Measurements from ENCODE around the gene CARS2.
A peak's percentile ranks its signal among the peaks of the same experiment; 100 is the strongest.

CARS2 gene

DNA sequence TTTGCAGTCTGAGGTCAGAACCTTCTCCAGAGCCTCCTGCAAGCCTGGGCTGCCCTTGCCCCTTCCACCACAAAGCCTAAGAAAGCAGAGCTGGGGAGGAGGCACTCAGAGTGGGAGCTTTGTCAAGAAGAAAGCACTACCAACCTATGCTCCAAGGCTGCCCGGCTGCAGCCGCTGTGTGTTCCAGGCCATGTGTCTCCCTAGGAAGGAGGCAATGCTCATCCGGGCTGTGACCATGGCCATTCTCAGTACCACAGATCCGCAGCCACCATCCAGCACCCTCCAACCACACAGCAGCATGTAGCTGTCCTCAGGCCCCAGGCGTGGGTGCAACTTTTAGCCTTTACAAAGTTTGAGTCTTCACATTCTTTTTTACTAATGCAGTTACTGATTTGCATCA lies 22.0 kb downstream of the CARS2 start:
- Histone ChIP-seq H3K9me3 (ENCODE audit: insufficient read depth, low read depth, low read length) (no peaks in the 10 kb centered on the region), H3K36me3 (ENCODE audit: control insufficient read depth in 1 of 2, insufficient read depth in 2 of 2, low read length in 2 of 2) (peaks cover 41 to 53% of the 10 kb centered on the region in 2 experiments), H4K8ac (ENCODE audit: low read depth, low read length) (no peak overlapping the region), H4K91ac (ENCODE audit: low read depth, low read length) (no peak overlapping the region), H3K79me1 (ENCODE audit: low read length) (no peaks in the 10 kb centered on the region), H2BK12ac (ENCODE audit: low read length) (no peak overlapping the region), H3K79me2 (ENCODE audit: control insufficient read depth, insufficient read depth, low read length, poor library complexity) (no peaks in the 10 kb centered on the region), H3K4me2 (ENCODE audit: low read length) (no peak overlapping the region), H3K23ac (ENCODE audit: low read length) (no peak overlapping the region), H3K4me3 (ENCODE audit: low read depth, low read length) (peak overlapping the region; percentile 8), H4K12ac (ENCODE audit: low read depth, low read length) (no peak overlapping the region), H2AFZ (ENCODE audit: insufficient read depth, low read length, poor library complexity) (no peak overlapping the region), H2AK5ac (ENCODE audit: low read length) (no peak overlapping the region), H3K27ac (ENCODE audit: low read depth, low read length) (no peak overlapping the region), H3K4me1 (ENCODE audit: control insufficient read depth in 1 of 2, insufficient read depth in 2 of 2, low read length in 2 of 2) (no peaks in the 10 kb centered on the region), H2BK5ac (ENCODE audit: low read depth, low read length, poor library complexity) (no peak overlapping the region), H3K14ac (ENCODE audit: low read length) (no peak overlapping the region), H3K27me3 (ENCODE audit: insufficient read depth, low read length) (no peaks in the 10 kb centered on the region), H3K4ac (ENCODE audit: low read depth, low read length) (no peak overlapping the region), H3K9ac (ENCODE audit: low read length) (no peak overlapping the region), H3K18ac (ENCODE audit: low read length) (no peak overlapping the region), H2BK120ac (ENCODE audit: insufficient read depth, low read length, poor library complexity) (no peak overlapping the region)
- WGBS (ENCODE audit: extremely low coverage, insufficient coverage, insufficient read length) = no CpG with 5 or more reads among the region's 5 CpGs
- no peak for DNase-seq

DNA sequence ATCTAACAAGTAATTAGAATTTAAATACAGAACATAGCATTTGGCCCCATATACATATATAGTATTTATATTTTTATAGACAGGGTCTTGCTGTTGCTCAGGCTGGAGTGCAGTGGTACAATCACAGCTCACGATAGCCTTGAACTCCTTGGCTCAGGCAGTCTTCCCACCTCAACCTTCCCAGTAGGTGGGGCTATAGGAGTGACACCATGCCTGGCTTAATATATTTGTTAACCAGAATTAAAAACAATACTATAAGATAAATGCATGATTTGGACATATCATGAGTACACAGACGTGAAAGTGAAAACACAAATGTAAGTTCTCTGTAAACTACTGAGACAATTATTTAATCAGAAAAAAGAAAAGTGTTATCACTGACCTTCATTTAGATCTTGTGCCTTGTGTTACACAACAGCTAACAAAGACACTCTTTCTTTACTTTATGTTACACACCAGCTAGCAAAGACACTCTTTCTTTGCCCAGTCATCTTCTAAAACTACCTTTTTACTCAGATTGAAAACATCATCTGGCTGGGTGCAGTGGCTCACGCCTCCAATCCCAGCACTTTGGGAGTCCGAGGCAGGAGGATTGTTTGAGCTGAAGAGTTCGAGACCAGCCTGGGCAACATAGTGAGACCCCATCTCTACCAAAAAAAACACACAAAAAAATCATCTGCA lies 22.6 kb downstream of the CARS2 start:
- Histone ChIP-seq H2BK12ac (ENCODE audit: low read length) (no peak overlapping the region), H2BK5ac (ENCODE audit: low read depth, low read length, poor library complexity) (no peak overlapping the region), H2AFZ (ENCODE audit: insufficient read depth, low read length, poor library complexity) (no peak overlapping the region), H3K23ac (ENCODE audit: low read length) (no peak overlapping the region), H3K14ac (ENCODE audit: low read length) (no peak overlapping the region), H2AK5ac (ENCODE audit: low read length) (no peak overlapping the region), H3K27me3 (ENCODE audit: insufficient read depth, low read length) (no peaks in the 10 kb centered on the region), H4K91ac (ENCODE audit: low read depth, low read length) (no peak overlapping the region), H3K36me3 (ENCODE audit: control insufficient read depth in 1 of 2, insufficient read depth in 2 of 2, low read length in 2 of 2) (peaks cover 45 to 58% of the 10 kb centered on the region in 2 experiments), H3K79me2 (ENCODE audit: control insufficient read depth, insufficient read depth, low read length, poor library complexity) (no peaks in the 10 kb centered on the region), H2BK120ac (ENCODE audit: insufficient read depth, low read length, poor library complexity) (no peak overlapping the region), H4K12ac (ENCODE audit: low read depth, low read length) (no peak overlapping the region), H3K4me3 (ENCODE audit: low read depth, low read length) (no peak overlapping the region), H3K27ac (ENCODE audit: low read depth, low read length) (no peak overlapping the region), H3K4me2 (ENCODE audit: low read length) (no peak overlapping the region), H3K9ac (ENCODE audit: low read length) (no peak overlapping the region), H3K18ac (ENCODE audit: low read length) (no peak overlapping the region), H3K9me3 (ENCODE audit: insufficient read depth, low read depth, low read length) (no peaks in the 10 kb centered on the region), H4K8ac (ENCODE audit: low read depth, low read length) (no peak overlapping the region), H3K4me1 (ENCODE audit: control insufficient read depth in 1 of 2, insufficient read depth in 2 of 2, low read length in 2 of 2) (no peaks in the 10 kb centered on the region), H3K79me1 (ENCODE audit: low read length) (no peaks in the 10 kb centered on the region), H3K4ac (ENCODE audit: low read depth, low read length) (no peak overlapping the region)
- no CpG with 5 or more reads among the region's 5 CpGs for WGBS (ENCODE audit: extremely low coverage, insufficient coverage, insufficient read length)
- peak in 1 of 2 donors; percentile 49 for DNase-seq

DNA sequence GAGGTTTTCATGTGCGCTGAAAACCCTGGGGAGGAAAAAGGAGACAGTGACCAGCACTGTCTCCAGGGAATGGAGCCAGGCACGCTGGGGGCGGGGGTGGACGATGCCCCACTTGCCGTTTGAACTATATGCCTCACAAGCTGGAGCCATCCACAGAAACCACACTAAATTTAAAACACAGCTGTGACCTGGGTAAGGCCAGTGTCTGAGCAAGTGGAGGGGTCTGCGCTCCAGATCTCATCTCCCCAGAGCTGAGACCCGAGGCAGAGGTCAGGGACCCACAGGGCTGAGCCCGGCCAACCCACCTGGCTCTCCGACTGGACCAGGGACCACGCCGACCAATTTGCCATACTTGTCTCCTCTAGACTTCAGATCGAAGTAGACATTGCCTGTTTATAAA lies 23.2 kb downstream of the CARS2 start:
- Histone ChIP-seq H3K14ac (ENCODE audit: low read length) (no peak overlapping the region), H2BK120ac (ENCODE audit: insufficient read depth, low read length, poor library complexity) (no peak overlapping the region), H3K18ac (ENCODE audit: low read length) (no peak overlapping the region), H2BK5ac (ENCODE audit: low read depth, low read length, poor library complexity) (no peak overlapping the region), H3K79me2 (ENCODE audit: control insufficient read depth, insufficient read depth, low read length, poor library complexity) (no peaks in the 10 kb centered on the region), H2AK5ac (ENCODE audit: low read length) (no peak overlapping the region), H3K4me2 (ENCODE audit: low read length) (no peak overlapping the region), H3K36me3 (ENCODE audit: control insufficient read depth in 1 of 2, insufficient read depth in 2 of 2, low read length in 2 of 2) (peaks cover 42 to 58% of the 10 kb centered on the region in 2 experiments), H3K4me1 (ENCODE audit: control insufficient read depth in 1 of 2, insufficient read depth in 2 of 2, low read length in 2 of 2) (no peaks in the 10 kb centered on the region), H3K4ac (ENCODE audit: low read depth, low read length) (no peak overlapping the region), H2AFZ (ENCODE audit: insufficient read depth, low read length, poor library complexity) (no peak overlapping the region), H3K4me3 (ENCODE audit: low read depth, low read length) (no peak overlapping the region), H3K9ac (ENCODE audit: low read length) (no peak overlapping the region), H2BK12ac (ENCODE audit: low read length) (no peak overlapping the region), H3K27ac (ENCODE audit: low read depth, low read length) (no peak overlapping the region), H3K23ac (ENCODE audit: low read length) (no peak overlapping the region), H4K91ac (ENCODE audit: low read depth, low read length) (no peak overlapping the region), H3K9me3 (ENCODE audit: insufficient read depth, low read depth, low read length) (no peaks in the 10 kb centered on the region), H4K8ac (ENCODE audit: low read depth, low read length) (no peak overlapping the region), H4K12ac (ENCODE audit: low read depth, low read length) (no peak overlapping the region), H3K27me3 (ENCODE audit: insufficient read depth, low read length) (no peaks in the 10 kb centered on the region), H3K79me1 (ENCODE audit: low read length) (no peaks in the 10 kb centered on the region)
- no peak for DNase-seq
- WGBS (ENCODE audit: extremely low coverage, insufficient coverage, insufficient read length) = no CpG with 5 or more reads among the region's 12 CpGs

DNA sequence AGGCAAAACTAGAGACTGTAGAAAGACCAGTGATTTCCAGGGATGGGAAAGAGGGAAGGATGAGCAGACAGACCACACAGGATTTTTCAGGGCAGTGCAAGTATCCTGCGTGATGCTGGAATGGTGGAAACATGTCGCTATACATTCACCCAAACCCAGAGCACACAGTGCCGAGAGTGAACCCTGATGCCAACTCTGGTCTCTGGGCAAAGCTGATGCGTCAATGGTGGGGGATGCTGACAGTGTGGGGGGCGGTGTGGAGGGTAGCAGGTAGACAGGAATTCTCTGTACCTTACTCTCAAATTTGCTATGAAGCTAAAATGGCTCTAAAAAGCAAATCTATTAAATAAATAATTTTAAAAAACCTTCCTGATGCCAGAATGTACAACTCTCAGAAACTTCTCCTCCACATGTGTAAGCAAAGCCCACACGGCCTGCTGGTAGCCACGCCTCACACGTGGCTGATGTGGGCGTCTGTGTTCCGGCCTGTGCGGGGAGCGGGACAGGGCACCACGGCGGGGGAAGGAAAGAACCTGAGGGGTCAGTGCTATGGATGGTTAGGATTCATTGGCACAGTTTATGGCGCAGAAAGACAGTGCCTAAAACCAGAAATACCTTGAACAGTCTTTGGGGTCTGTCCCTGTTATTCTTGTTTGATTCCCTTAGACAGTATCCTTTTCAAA lies 23.9 kb downstream of the CARS2 start:
- H2AFZ ChIP-seq (ENCODE audit: insufficient read depth, low read length, poor library complexity) = no peak overlapping the region
- H3K9ac ChIP-seq (ENCODE audit: low read length) = no peak overlapping the region
- no peak overlapping the region for H3K23ac ChIP-seq (ENCODE audit: low read length)
- H3K4me3 ChIP-seq (ENCODE audit: low read depth, low read length) = no peak overlapping the region
- H3K36me3 ChIP-seq (ENCODE audit: control insufficient read depth in 1 of 2, insufficient read depth in 2 of 2, low read length in 2 of 2) = peaks cover 41 to 56% of the 10 kb centered on the region in 2 experiments
- no peak overlapping the region for H3K14ac ChIP-seq (ENCODE audit: low read length)
- no peak for DNase-seq
- WGBS (ENCODE audit: extremely low coverage, insufficient coverage, insufficient read length) = no CpG with 5 or more reads among the region's 15 CpGs
- no peak overlapping the region for H3K27ac ChIP-seq (ENCODE audit: low read depth, low read length)
- H4K12ac ChIP-seq (ENCODE audit: low read depth, low read length) = no peak overlapping the region
- no peaks in the 10 kb centered on the region for H3K79me2 ChIP-seq (ENCODE audit: control insufficient read depth, insufficient read depth, low read length, poor library complexity)
- no peak overlapping the region for H4K91ac ChIP-seq (ENCODE audit: low read depth, low read length)
- no peaks in the 10 kb centered on the region for H3K79me1 ChIP-seq (ENCODE audit: low read length)
- H3K27me3 ChIP-seq (ENCODE audit: insufficient read depth, low read length) = no peaks in the 10 kb centered on the region
- no peak overlapping the region for H2BK5ac ChIP-seq (ENCODE audit: low read depth, low read length, poor library complexity)
- H3K4me1 ChIP-seq (ENCODE audit: control insufficient read depth in 1 of 2, insufficient read depth in 2 of 2, low read length in 2 of 2) = no peaks in the 10 kb centered on the region
- H2AK5ac ChIP-seq (ENCODE audit: low read length) = no peak overlapping the region
- H4K8ac ChIP-seq (ENCODE audit: low read depth, low read length) = no peak overlapping the region
- no peak overlapping the region for H2BK12ac ChIP-seq (ENCODE audit: low read length)
- no peaks in the 10 kb centered on the region for H3K9me3 ChIP-seq (ENCODE audit: insufficient read depth, low read depth, low read length)
- no peak overlapping the region for H3K4me2 ChIP-seq (ENCODE audit: low read length)
- no peak overlapping the region for H2BK120ac ChIP-seq (ENCODE audit: insufficient read depth, low read length, poor library complexity)
- H3K4ac ChIP-seq (ENCODE audit: low read depth, low read length) = no peak overlapping the region
- no peak overlapping the region for H3K18ac ChIP-seq (ENCODE audit: low read length)

Measured in trophoblast cell (in vitro differentiated cells and primary cell).